ENCODE results near the gene SNAP47.

DNA sequence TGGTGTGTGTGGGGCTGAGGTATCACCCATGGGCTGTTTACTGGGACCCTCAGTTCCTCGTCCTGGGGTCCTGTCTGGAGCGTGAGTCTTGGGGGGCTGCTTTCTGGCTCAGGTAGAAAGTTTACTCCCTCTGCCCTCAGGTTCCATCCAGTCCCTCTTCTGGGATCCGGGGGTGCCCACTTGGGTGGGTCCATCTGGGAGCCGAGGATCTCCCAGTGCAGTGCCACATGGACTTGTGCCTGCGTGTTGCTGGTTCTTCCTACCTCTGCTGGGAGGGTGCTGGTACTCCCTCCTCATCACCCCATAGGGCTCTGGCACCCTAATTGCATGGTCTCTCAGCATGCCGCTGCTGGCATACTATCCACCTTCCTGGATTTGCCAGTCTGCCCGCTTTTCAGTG is 14.0 kb downstream of the SNAP47 start:
- TF ChIP-seq, protein P1, sequence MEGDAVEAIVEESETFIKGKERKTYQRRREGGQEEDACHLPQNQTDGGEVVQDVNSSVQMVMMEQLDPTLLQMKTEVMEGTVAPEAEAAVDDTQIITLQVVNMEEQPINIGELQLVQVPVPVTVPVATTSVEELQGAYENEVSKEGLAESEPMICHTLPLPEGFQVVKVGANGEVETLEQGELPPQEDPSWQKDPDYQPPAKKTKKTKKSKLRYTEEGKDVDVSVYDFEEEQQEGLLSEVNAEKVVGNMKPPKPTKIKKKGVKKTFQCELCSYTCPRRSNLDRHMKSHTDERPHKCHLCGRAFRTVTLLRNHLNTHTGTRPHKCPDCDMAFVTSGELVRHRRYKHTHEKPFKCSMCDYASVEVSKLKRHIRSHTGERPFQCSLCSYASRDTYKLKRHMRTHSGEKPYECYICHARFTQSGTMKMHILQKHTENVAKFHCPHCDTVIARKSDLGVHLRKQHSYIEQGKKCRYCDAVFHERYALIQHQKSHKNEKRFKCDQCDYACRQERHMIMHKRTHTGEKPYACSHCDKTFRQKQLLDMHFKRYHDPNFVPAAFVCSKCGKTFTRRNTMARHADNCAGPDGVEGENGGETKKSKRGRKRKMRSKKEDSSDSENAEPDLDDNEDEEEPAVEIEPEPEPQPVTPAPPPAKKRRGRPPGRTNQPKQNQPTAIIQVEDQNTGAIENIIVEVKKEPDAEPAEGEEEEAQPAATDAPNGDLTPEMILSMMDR (IDR thresholded peaks at IDR 0.05; ENCODE audit: low read depth, low read length, poor library complexity, severe bottlenecking) = no peak
- no peak for TF ChIP-seq EZH2phosphoT487 (IDR thresholded peaks at IDR 0.05; ENCODE audit: borderline replicate concordance, low read length)
